ENCODE measurements around the gene ZNF519.
"Not testable (repeated sequence)": the region's sequence is repeated elsewhere in the genome, so short reads cannot be mapped to it uniquely, and the experiment has no call there.

Gene ZNF519

GRCh38 chr18:14147935-14148865, 16.0 kb upstream of the ZNF519 start:
- H3K4me3 ChIP-seq, H3K27ac ChIP-seq: not testable (repeated sequence)

GRCh38 chr18:14146771-14147170, 14.5 kb upstream of the ZNF519 start:
- not testable (repeated sequence) for H3K27ac ChIP-seq, H3K4me3 ChIP-seq

DNA sequence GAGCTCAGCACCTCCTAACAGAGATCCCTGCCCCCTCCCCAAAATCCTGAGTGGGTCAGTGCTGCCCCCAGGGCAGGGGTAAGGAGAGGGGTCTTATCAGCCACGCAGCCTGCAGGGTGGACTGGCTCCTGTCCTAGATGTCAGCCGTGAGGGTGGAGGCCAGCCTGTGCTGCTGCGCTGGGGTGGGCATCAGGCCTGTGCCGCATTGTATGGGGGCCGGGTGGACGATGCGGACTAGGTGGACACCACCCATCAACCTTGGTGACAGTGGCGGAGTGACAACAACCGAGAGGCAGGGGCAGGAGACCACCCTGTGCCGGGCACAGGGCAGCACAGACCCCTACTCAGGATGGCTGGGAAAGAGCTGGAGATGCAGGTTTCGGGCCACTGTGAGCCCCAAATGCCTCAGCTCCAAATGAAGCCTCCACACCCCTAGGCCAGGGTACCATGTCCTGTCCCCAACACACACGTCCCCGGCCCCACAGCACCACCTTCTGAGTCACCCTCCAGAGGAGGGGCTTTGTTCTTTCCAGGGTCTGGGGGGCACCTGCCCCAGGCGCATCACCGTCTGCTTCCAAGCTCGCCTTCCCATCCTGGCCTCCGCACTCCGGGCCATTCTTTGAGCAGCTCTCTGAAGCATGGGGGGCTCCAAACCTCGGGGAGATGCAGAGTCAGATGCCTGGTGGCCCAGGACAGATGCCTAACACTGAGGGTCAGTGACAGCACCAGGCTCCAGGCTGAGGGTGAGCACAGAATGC, 13.5 kb upstream of the ZNF519 start:
- not testable (repeated sequence) for H3K27ac ChIP-seq, H3K4me3 ChIP-seq

DNA sequence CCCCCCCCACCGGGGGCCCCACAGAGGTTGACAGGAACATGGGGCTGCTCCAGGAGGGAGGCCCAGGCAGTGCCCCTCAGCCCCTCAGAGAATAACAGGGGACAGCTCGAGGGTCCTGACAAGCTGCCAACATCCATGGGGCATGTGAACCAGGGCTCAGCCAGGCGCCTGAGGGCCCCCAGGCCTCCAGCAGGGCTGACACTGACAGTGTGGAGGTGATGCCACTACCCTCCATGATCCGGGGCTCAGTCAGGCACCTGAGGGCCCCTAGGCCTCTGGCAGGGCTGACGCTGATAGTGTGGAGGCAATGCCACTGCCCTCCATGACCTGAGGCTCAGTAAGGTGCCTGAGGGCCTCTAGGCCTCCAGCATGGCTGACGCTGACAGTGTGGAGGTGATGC, 12.8 kb upstream of the ZNF519 start:
- H3K27ac ChIP-seq, H3K4me3 ChIP-seq: not testable (repeated sequence)

GRCh38 chr18:14144628-14144895, 12.3 kb upstream of the ZNF519 start:
- no peak overlapping the region for H3K4me3 ChIP-seq
- no peak overlapping the region for H3K27ac ChIP-seq

DNA sequence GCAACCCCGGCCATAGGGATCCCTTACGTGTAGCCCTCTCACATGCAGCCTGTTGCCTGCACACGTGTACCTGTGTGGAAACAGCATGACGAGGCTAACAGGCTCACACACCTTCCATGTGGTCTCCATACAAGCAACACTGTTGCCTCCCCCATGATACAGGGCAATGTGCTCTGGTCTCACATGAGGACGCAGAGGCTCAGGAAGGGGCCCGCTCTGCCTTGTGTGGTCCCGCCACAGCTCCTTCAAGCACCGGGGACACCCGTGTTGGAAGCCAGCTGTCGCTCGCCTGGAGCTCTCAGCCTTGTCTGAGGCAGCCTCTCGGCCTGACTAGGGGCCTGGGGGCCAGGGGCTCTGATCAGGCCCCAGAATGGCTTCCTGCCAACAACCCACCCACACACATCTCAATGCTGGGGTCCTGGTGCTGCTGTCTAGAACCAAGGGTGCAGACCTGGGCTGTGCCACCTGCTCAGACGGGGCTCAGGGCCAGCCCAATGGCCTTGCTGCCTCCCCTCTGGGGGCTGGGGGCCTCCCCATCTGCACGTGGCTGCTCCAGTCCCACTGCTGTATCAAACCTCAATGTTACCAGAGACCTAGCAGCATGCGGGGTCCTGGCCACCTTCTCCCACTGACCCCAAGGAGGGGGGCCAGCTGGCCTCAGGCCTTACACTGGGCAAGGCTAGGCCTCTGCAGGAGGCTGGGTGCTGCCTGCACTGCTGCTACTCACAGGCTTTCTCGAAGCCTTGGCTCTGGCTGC, 11.8 kb upstream of the ZNF519 start:
- not testable (repeated sequence) for H3K4me3 ChIP-seq

DNA sequence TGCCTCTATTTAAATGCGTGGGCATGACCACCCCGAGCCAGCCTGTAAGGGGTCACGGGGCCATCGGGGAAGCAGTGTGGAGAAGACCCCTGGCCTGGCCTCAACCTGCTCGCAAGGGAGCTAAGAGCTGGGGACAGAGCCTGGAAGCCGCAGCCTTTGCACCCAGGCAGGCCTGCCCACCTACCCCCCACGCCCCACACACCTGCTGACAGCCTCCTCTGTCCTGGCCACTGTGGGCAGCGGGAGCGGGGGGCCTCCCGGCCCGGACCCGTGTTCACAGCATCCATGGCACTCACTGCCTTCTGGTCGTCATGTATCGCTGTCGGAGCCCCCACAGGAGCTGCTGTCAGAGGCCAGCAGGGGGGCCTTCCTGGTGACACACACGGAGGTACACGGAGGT, 11.2 kb upstream of the ZNF519 start:
- H3K4me3 ChIP-seq, H3K27ac ChIP-seq: not testable (repeated sequence)

More for the DNA sequence above, 11.8 kb upstream of the ZNF519 start:
- not testable (repeated sequence) for H3K27ac ChIP-seq

DNA sequence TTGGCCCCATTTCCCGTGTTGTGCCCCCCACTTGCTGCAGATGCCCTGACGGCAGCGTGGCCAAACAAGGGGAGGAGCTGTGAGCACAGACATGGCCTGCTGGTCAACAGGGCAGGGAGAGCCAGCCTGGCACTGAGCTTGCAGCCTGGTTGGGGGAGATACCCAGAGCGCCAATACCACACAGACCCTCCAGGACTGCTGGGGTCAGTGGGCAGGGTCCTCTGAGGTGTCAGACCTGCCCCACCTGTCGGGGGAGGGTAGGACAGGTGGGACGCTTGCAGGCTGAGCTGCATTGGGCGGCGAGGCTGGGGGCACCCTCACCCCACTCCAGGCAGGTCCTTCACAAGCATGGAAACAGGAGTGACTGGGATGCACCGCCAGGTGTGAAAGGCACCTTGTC, 9.9 kb upstream of the ZNF519 start:
- H3K4me3 ChIP-seq, H3K27ac ChIP-seq: not testable (repeated sequence)

- not testable (repeated sequence) for H3K4me3 ChIP-seq, H3K27ac ChIP-seq
Measured at GRCh38 chr18:14139583-14139982, 7.3 kb upstream of the ZNF519 start.

DNA sequence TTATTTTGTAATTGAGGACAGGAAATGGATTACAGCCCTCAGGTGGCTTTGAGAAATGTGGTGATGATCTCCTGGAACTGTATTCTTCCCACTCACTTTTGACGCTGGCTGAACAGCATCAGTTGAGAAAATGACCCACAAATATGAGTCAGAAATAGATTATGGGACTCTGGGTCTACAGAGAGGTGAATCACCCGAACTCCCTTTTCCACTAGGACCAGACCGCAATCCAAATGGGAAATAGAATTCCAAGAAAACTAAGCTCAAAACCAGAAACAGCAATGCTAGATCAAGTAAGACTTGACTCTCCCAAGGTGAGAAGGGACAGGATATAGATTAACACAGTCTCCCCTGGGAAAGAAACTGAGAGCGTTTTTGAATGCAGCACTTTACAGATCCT, 5.7 kb upstream of the ZNF519 start:
- H3K27ac ChIP-seq: not testable (repeated sequence)

DNA sequence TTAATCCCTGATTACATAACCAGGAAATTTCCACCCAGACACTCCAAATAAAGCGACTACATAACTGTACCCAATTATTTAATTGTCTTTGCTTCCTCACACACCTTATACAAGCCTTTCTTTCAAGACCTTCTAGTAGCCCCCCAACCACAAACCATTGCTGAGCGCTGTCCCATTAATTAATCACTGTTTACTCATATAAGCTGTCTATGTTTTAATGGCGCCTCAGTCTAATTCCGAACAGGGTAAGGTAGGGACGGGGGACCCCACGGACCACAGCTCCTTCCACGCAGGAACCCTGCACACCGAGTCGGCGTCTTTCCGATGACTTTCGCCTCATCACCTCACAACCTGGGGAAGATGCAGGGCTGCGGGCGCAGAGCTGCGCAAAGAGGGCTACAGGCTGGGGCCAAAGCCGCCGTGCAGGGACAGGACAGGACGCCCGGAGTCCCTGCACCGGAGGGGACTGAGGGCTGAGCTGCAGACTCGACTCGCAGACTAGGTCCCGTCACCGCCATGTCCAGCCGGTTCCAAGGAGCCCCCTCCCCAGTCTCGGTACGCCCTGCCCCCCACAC, 452 bp downstream of the ZNF519 start:
- Histone ChIP-seq H3K27ac (peak overlapping the region in 9 of 21 experiments; percentile 18 to 69 (median 53)), H3K4me3 (peak overlapping the region; percentile 48 to 66 (median 59))

More for the DNA sequence above, 5.7 kb upstream of the ZNF519 start:
- H3K4me3 ChIP-seq: not testable (repeated sequence)

DNA sequence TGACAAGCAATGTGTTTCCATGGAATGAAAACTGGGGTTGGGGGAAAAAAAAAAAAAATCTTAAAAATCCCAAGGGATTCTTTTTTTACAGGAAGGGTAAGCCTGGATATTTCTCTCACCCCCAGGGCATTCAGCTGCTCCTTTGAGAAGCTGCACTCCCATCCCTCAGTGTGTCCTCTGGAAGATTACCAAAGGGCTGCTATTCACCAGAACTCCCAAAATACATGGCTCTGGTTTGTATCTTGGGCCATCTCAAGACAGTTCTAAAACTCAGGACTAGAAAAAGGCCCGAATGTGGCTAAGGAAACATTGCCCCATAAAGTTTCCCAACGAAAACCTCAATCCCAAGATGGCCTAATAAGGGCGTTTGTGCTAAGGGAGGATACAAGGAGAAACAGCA, 1.4 kb downstream of the ZNF519 start:
- not testable (repeated sequence) for H3K27ac ChIP-seq, H3K4me3 ChIP-seq

DNA sequence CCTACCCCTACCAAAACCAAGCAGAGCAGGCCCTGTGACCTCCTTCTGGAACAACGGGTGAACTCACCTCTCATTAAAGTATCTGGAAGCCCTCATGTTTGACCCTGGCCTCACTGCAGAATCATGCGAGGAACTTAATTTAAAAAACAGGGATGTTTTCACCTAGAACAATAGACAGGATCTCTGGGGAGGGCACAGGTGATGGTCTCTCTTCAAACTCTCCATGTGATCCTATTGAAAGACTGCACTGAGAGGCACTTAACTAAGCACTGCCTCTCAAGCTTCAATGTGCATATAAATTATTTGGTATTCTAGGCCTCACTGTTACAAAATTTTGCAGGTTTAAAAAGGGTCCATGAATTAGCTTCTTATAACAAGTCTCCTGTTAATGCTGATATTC, 7.5 kb downstream of the ZNF519 start:
- H3K27ac ChIP-seq: no peak overlapping the region
- no peak overlapping the region for H3K4me3 ChIP-seq

DNA sequence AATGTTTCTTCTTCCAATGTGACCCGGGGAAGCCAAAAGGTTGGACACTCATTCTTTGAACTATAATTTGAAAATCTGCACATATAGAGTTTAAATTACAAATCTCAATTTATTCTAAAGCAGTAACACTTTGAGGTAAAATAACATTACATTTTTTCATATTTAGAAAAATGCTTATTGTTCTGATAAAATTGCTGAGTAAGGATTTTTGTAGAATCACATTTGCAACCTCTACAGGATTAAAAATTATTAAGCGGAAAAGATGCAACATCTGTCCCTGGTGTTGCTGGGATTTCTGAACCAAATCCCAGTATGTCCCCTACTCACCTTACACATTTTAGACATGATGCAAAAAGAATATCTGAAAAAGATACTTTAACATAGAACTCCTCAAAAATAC, 10.1 kb downstream of the ZNF519 start:
- Histone ChIP-seq H3K27ac (no peak overlapping the region), H3K4me3 (no peak overlapping the region)

- no peak overlapping the region for H3K27ac ChIP-seq
- no peak overlapping the region for H3K4me3 ChIP-seq
Measured at GRCh38 chr18:14120926-14121325, 11.3 kb downstream of the ZNF519 start.

DNA sequence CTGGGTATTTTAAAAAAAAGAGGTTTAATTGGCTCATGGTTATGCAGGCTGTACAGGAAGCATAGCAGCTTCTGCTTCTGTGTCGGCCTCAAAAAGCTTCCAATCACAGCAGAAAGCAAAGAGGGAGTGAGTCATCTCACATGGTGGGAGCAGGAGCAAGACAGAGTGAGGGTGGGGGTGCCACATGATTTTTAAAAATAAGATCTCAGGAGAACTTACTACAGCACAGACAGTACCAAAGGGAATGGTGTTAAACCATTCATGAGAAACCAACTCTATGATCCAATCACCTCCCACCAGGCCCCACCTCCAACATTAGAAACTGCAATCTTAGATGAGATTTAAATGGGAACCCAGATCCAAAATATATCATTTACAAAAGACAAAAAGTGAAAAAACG, 14.6 kb downstream of the ZNF519 start:
- H3K4me3 ChIP-seq: no peak overlapping the region
- no peak overlapping the region for H3K27ac ChIP-seq

- Histone ChIP-seq H3K27ac (no peak overlapping the region), H3K4me3 (no peak overlapping the region)
Measured at GRCh38 chr18:14106906-14107305, 25.3 kb downstream of the ZNF519 start.

DNA sequence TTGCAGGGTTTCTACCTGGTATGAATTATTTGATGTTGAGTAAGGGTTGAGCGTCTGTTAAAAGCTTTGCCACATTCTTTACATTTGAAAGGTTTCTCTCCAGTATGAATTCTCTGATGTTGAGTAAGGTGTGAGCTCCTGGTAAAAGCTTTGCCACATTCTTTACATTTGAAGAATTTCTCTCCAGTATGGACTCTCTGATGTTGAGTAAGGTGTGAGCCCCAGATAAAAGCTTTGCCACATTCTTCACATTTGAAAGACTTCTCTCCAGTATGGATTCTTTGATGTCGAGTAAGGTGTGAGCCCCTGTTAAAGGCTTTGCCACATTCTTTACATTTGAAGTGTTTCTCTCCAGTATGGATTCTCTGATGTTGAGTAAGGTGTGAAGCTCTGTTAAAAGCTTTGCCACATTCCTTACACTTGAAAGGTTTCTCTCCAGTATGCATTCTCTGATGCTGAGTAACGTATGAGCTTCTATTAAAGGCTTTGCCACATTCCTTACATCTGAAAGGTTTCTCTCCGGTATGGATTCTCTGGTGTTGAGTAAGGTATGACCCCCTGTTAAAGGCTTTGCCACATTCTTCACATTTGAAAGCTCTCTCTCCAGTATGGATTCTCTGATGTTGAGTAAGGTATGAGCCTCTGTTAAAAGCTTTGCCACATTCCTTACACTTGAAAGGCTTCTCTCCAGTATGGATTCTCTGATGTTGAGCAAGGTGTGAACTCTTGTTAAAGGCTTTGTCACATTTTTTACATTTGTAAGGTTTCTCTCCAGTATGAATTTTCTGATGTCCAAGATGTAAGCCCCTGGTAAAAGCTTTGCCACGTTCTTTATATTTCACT, 27.1 kb downstream of the ZNF519 start:
- no peak overlapping the region for H3K27ac ChIP-seq

GRCh38 chr18:14104201-14104600, 28.0 kb downstream of the ZNF519 start:
- no peak overlapping the region for H3K4me3 ChIP-seq
- H3K27ac ChIP-seq: no peak overlapping the region

More for the DNA sequence above, 27.1 kb downstream of the ZNF519 start:
- H3K4me3 ChIP-seq: no peak overlapping the region
